ENCODE data around the gene TMEM98.
"Not testable (repeated sequence)": the region's sequence is repeated elsewhere in the genome, so short reads cannot be mapped to it uniquely, and the experiment has no call there.

DNA sequence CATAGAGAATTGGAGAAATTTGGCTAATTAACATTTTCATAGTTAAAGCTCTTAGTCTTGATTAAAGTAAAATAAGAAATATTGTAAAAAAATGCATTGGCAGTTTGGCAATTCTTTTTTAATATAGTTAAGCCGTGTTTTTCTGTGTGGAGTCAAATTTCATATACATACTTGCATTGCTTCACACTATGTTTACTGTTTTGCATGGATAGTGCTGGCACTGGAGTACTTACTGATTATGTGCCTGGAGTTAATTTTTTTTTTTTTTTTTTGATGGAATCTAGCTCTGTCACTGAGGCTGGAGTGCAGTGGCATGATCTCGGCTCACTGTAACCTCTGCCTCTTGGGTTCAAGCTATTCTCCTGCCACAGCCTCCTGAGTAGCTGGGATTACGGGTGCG lies 8.1 kb upstream of the TMEM98 start:
- TF ChIP-seq, protein P1, sequence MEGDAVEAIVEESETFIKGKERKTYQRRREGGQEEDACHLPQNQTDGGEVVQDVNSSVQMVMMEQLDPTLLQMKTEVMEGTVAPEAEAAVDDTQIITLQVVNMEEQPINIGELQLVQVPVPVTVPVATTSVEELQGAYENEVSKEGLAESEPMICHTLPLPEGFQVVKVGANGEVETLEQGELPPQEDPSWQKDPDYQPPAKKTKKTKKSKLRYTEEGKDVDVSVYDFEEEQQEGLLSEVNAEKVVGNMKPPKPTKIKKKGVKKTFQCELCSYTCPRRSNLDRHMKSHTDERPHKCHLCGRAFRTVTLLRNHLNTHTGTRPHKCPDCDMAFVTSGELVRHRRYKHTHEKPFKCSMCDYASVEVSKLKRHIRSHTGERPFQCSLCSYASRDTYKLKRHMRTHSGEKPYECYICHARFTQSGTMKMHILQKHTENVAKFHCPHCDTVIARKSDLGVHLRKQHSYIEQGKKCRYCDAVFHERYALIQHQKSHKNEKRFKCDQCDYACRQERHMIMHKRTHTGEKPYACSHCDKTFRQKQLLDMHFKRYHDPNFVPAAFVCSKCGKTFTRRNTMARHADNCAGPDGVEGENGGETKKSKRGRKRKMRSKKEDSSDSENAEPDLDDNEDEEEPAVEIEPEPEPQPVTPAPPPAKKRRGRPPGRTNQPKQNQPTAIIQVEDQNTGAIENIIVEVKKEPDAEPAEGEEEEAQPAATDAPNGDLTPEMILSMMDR (IDR thresholded peaks at IDR 0.05; ENCODE audit: low read depth, low read length), result not testable (repeated sequence)
- TF ChIP-seq MYC (IDR thresholded peaks at IDR 0.05; ENCODE audit: low read depth, low read length), result not testable (repeated sequence)
- TF ChIP-seq, protein P2, sequence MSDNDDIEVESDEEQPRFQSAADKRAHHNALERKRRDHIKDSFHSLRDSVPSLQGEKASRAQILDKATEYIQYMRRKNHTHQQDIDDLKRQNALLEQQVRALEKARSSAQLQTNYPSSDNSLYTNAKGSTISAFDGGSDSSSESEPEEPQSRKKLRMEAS (IDR thresholded peaks at IDR 0.05; ENCODE audit: low read depth, low read length), result not testable (repeated sequence)
